T-helper 1 cell treated with Interleukin-12 subunit alpha and Interleukin-12 subunit beta and Interleukin-4 antibody, amounts not matched to agents 30 μg/mL and 1 μg/mL, for 36 hours (primary cell): Measurements from ENCODE around the gene SLC26A1.
A peak's percentile ranks its signal among the peaks of the same experiment; 100 is the strongest.
"Not testable (repeated sequence)": the region's sequence is repeated elsewhere in the genome, so short reads cannot be mapped to it uniquely, and the experiment has no call there.

Source experiments
- H3K27ac Mint-ChIP-seq: one replicate; pipeline ENCODE4 v1.8.0; 2021; ENCODE audit warnings: mild to moderate bottlenecking, mixed read lengths
- H3K27me3 Mint-ChIP-seq: one replicate; pipeline ENCODE4 v1.8.0; 2021; ENCODE audit warnings: low read depth, mixed read lengths
- H3K36me3 Mint-ChIP-seq: one replicate; pipeline ENCODE4 v1.8.0; 2021; ENCODE audit warnings: low read depth, mixed read lengths
- H3K4me1 Mint-ChIP-seq: one replicate; pipeline ENCODE4 v1.8.0; 2021; ENCODE audit warnings: low read depth, mixed read lengths
- H3K4me3 Mint-ChIP-seq: one replicate; pipeline ENCODE4 v1.8.0; 2021; ENCODE audit warnings: mild to moderate bottlenecking, moderate library complexity, mixed read lengths
- H3K9me3 Mint-ChIP-seq: one replicate; pipeline ENCODE4 v1.8.0; 2021; ENCODE audit warnings: mixed read lengths

Gene SLC26A1

GRCh38 chr4:989722-990471 is 3.3 kb downstream of the SLC26A1 start:
- no peaks in the 10 kb centered on the region for H3K9me3 Mint-ChIP-seq
- H3K4me1 Mint-ChIP-seq, result peaks cover 7% of the 10 kb centered on the region
- no peaks in the 10 kb centered on the region for H3K36me3 Mint-ChIP-seq
- no peaks in the 10 kb centered on the region for H3K27me3 Mint-ChIP-seq
- H3K27ac Mint-ChIP-seq, result no peak overlapping the region
- H3K4me3 Mint-ChIP-seq, result no peak overlapping the region

- Mint-ChIP-seq H3K27me3 (no peaks in the 10 kb centered on the region), H3K9me3 (no peaks in the 10 kb centered on the region), H3K36me3 (no peaks in the 10 kb centered on the region), H3K27ac (no peak overlapping the region), H3K4me3 (peak overlapping the region; percentile 14), H3K4me1 (peaks cover 12% of the 10 kb centered on the region)
These were observed 4.2 kb downstream of the SLC26A1 start for GRCh38 chr4:988726-989721.

- H3K4me3 Mint-ChIP-seq, result peak overlapping the region; percentile 84
- no peaks in the 10 kb centered on the region for H3K36me3 Mint-ChIP-seq
- no peaks in the 10 kb centered on the region for H3K27me3 Mint-ChIP-seq
- H3K9me3 Mint-ChIP-seq, result no peaks in the 10 kb centered on the region
- H3K4me1 Mint-ChIP-seq, result peaks cover 12% of the 10 kb centered on the region
- no peak overlapping the region for H3K27ac Mint-ChIP-seq
These were observed 5.3 kb downstream of the SLC26A1 start for GRCh38 chr4:987624-988513.

GRCh38 chr4:986879-987623 is 6.2 kb downstream of the SLC26A1 start, which contains the start of gene IDUA:
Gene IDUA (plus strand): TSS chr4:987044. CDS start chr4:987085, 41 bp downstream.
- peak within 1 kb of the TSS; percentile 85 for H3K27ac Mint-ChIP-seq
- no peaks in the 10 kb centered on the region for H3K9me3 Mint-ChIP-seq
- peaks cover 12% of the 10 kb centered on the region for H3K4me1 Mint-ChIP-seq
- H3K27me3 Mint-ChIP-seq, result no peaks in the 10 kb centered on the region
- peak within 1 kb of the TSS; percentile 91 for H3K4me3 Mint-ChIP-seq
- H3K36me3 Mint-ChIP-seq, result no peaks in the 10 kb centered on the region

- peaks cover 12% of the 10 kb centered on the region for H3K4me1 Mint-ChIP-seq
- no peaks in the 10 kb centered on the region for H3K9me3 Mint-ChIP-seq
- no peaks in the 10 kb centered on the region for H3K36me3 Mint-ChIP-seq
- no peaks in the 10 kb centered on the region for H3K27me3 Mint-ChIP-seq
- peak overlapping the region; percentile 85 for H3K27ac Mint-ChIP-seq
- peak overlapping the region; percentile 91 for H3K4me3 Mint-ChIP-seq
These were observed 6.8 kb downstream of the SLC26A1 start for GRCh38 chr4:986428-986878.

- H3K36me3 Mint-ChIP-seq, result no peaks in the 10 kb centered on the region
- no peak overlapping the region for H3K27ac Mint-ChIP-seq
- no peaks in the 10 kb centered on the region for H3K27me3 Mint-ChIP-seq
- H3K9me3 Mint-ChIP-seq, result no peaks in the 10 kb centered on the region
- H3K4me3 Mint-ChIP-seq, result peak overlapping the region; percentile 34
- H3K4me1 Mint-ChIP-seq, result peaks cover 12% of the 10 kb centered on the region
These were observed 7.9 kb downstream of the SLC26A1 start for GRCh38 chr4:985123-985830.

- Mint-ChIP-seq H3K27ac (no peak overlapping the region), H3K9me3 (no peaks in the 10 kb centered on the region), H3K4me3 (peak overlapping the region; percentile 34), H3K4me1 (peaks cover 12% of the 10 kb centered on the region), H3K36me3 (no peaks in the 10 kb centered on the region), H3K27me3 (no peaks in the 10 kb centered on the region)
These were observed 8.7 kb downstream of the SLC26A1 start for GRCh38 chr4:984336-985054.

GRCh38 chr4:982814-983213 is 10.4 kb downstream of the SLC26A1 start:
- no peaks in the 10 kb centered on the region for H3K27me3 Mint-ChIP-seq
- H3K36me3 Mint-ChIP-seq, result no peaks in the 10 kb centered on the region
- H3K27ac Mint-ChIP-seq, result no peak overlapping the region
- H3K4me1 Mint-ChIP-seq, result peaks cover 12% of the 10 kb centered on the region
- no peak overlapping the region for H3K4me3 Mint-ChIP-seq
- no peaks in the 10 kb centered on the region for H3K9me3 Mint-ChIP-seq

- Mint-ChIP-seq H3K27ac (no peak overlapping the region), H3K36me3 (no peaks in the 10 kb centered on the region), H3K4me1 (peaks cover 12% of the 10 kb centered on the region), H3K9me3 (no peaks in the 10 kb centered on the region), H3K27me3 (no peaks in the 10 kb centered on the region), H3K4me3 (no peak overlapping the region)
These were observed 10.9 kb downstream of the SLC26A1 start for GRCh38 chr4:982291-982690.

- Mint-ChIP-seq H3K9me3 (no peaks in the 10 kb centered on the region), H3K27ac (no peak overlapping the region), H3K4me3 (no peak overlapping the region), H3K27me3 (no peaks in the 10 kb centered on the region), H3K36me3 (no peaks in the 10 kb centered on the region), H3K4me1 (peaks cover under 1% of the 10 kb centered on the region)
These were observed 14.1 kb downstream of the SLC26A1 start for GRCh38 chr4:978957-979701.

- not testable (repeated sequence) for H3K9me3 Mint-ChIP-seq, H3K27me3 Mint-ChIP-seq, H3K27ac Mint-ChIP-seq, H3K4me1 Mint-ChIP-seq, H3K36me3 Mint-ChIP-seq, H3K4me3 Mint-ChIP-seq
These were observed 17.2 kb downstream of the SLC26A1 start for GRCh38 chr4:976016-976415.

- no peak overlapping the region for H3K4me3 Mint-ChIP-seq
- H3K4me1 Mint-ChIP-seq, result peaks cover 5% of the 10 kb centered on the region
- H3K27ac Mint-ChIP-seq, result no peak overlapping the region
- H3K27me3 Mint-ChIP-seq, result no peaks in the 10 kb centered on the region
- H3K9me3 Mint-ChIP-seq, result no peaks in the 10 kb centered on the region
- no peaks in the 10 kb centered on the region for H3K36me3 Mint-ChIP-seq
These were observed 18.5 kb downstream of the SLC26A1 start for GRCh38 chr4:974668-975067.
